SIG-M5 treated with dmso at 0.1 percent for 504 hours (cell line): ENCODE results near the gene RAB24.
"Not testable (repeated sequence)": the region's sequence is repeated elsewhere in the genome, so short reads cannot be mapped to it uniquely, and the experiment has no call there.

Experiments used
- DNase-seq: peaks from one replicate; lab custom pipeline; 2025; ENCODE audit not compliant: unreplicated experiment; lab: John Stamatoyannopoulos, UW

Gene RAB24

GRCh38 chr5:177311723-177312648 lies 8.5 kb upstream of the RAB24 start, which contains the start of gene MXD3:
TSS of gene MXD3 (minus strand) at chr5:177311898. CDS start at chr5:177311830, 68 bp downstream.
- peak; percentile 98 for DNase-seq

- DNase-seq, result no peak
These were observed 7.8 kb upstream of the RAB24 start for GRCh38 chr5:177311392-177311722.

DNA sequence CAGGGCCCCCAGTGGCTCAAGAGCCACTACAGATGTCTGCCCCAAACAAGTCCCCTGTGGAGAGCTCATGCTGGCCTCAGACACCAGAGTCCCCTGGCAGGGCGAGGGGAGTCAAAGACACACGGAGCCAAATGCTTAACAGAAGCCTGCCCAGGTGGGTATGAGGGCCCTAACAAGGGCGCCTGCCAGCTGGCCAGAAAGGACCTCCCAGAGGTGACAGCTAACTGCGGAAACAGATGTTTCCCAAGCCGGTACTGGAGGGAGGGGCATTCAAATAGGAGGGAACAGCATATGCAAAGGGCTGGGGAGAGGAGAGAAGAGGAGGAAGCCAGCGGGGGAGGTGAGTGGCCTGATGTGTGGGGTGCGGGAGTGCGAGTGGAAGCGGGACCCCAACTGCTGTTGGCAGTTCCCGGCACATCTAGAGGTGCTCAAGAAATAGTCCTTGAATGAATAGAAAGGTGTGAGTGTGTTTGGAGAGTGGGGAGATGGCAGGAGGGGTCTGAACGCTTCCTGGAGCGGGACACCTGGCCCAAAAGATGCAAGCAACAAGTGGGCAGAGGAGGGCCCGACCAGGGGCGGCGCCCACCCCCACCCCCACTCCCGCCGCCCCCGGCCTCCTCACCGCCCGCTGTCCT lies 7.4 kb upstream of the RAB24 start:
- peak; percentile 88 for DNase-seq

DNA sequence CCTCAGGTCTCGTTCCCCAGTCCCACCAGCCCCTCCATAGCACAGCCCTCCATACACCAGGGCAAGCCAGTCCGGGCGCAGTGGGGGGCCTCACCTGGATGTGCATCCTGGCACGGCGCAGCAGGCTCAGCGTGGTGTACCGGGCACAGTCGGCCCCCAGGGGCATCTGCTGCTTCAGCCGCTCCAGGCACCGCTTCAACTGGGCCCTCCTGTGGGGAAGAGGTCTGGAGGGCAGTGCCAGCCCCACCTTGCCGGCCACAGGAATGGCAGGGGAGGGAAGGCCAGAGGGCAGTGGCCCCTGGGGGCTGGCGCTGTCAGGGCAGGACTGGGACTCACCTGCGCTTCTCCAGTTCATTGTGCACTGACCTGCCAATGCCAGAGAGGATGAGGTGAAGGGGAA lies 6.8 kb upstream of the RAB24 start:
- no peak for DNase-seq

- peak; percentile 72 for DNase-seq
These were observed 6.1 kb upstream of the RAB24 start for GRCh38 chr5:177309351-177310191.

DNA sequence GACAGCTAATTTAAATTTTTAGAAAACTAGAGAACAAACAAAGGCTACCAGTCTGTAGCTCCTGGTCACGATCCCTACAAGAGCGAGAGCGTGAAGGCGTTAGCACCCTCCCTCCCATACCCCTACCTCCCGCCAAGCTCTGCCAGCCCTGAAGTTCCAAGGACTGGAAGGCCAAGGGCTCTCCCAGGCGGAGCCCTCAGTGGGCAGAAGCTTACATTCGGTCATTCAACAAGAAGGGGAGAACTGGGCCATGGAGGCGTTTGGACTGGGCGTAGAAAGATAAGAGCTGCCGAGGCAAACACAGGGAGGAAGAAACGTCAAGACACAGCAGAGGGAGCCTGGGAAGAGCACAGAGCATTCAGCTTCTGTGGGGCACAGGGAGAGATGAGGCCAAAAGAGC lies 5.2 kb upstream of the RAB24 start:
- DNase-seq, result no peak

- no peak for DNase-seq
These were observed 4.2 kb upstream of the RAB24 start for GRCh38 chr5:177307544-177308363.

- DNase-seq, result peak; percentile 96
These were observed 3.4 kb upstream of the RAB24 start for GRCh38 chr5:177306674-177307543.

GRCh38 chr5:177306103-177306640 lies 2.7 kb upstream of the RAB24 start:
- not testable (repeated sequence) for DNase-seq

DNA sequence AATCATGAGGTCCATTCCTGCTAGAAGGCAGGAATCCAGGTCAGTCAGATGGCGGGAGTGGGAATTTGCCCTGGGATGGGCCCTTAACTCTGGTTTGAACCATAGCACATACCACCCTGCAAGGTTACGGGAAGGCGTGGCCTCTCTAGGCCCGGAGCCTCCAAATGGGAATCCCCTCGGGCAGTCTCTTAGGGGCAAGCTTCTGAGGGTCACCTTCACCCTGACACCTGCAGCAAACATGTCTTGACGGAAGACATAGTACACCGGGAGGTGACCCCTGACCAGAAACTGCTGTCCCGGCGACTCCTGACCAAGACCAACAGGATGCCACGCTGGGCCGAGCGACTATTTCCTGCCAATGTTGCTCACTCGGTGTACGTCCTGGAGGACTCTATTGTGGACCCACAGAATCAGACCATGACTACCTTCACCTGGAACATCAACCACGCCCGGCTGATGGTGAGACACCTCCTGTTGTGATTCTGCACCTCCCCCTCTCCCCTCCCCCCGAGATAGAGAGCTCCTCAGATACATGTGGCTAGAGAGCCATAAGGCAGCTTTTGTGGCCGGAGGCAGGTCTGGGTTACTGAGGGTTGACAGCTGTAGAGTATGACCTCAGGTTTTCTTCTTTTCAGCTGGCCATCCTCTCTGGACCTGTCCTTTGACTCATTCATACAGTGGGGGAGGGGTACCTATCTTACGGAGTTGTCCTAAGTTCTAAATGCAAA lies 1.0 kb upstream of the RAB24 start:
- no peak for DNase-seq

GRCh38 chr5:177303925-177304391 lies 439 bp upstream of the RAB24 start:
- no peak for DNase-seq

GRCh38 chr5:177302354-177303110 lies 987 bp downstream of the RAB24 start:
- DNase-seq, result peak; percentile 47

DNA sequence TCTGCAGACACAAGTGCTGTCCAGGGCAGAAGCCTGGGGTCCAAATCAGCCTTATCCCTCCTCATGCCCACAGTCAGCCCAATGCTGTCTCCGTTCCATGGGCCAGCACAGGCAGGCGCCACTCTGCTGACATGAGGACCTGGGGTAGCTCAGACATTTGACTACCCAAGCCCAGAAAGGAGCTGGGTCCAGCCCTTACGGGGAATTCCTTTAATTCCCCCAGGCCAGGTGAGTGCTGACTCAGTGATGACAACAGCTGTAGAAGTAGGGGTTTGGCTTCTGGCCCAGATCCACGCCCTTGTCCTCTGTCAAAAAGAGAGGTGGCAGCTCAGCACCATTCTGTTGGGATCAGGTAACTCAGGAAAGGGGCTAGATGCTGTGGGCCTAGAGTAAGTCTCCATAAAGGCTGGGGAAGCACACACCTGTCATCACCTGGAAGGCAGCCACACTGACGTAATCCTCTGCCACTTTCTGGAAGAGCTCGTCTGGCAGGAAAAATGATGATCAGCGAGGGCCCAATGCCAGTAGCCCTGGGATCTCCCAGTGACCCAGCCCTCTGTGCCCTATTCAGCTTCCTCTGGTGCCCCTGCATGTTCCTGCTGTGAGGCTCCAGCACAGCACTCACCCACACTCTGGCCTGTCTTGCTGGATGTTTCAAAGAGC lies 1.9 kb downstream of the RAB24 start:
- peak; percentile 72 for DNase-seq

DNA sequence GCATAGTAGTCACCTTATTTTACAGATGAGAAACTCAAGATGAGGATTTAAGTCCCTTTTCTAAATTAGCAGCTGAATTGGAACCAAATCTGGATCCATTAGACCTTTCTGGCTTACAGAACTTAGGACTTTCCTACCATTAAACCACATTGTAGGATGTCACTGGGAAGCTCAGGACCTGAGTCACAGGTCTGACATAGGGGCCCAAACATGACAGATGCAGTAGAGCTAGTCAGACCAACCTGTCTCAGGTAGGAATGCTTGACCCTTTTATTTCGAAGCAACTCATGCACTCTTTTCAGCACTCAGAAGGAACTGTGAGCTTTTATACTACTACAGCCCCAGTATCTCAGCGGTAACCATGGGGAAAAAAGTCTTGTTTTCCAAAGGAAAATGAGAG lies 2.6 kb downstream of the RAB24 start:
- DNase-seq, result no peak

GRCh38 chr5:177300236-177300880 lies 3.2 kb downstream of the RAB24 start:
- DNase-seq, result peak; percentile 96

- no peak for DNase-seq
These were observed 3.8 kb downstream of the RAB24 start for GRCh38 chr5:177299697-177300096.

DNA sequence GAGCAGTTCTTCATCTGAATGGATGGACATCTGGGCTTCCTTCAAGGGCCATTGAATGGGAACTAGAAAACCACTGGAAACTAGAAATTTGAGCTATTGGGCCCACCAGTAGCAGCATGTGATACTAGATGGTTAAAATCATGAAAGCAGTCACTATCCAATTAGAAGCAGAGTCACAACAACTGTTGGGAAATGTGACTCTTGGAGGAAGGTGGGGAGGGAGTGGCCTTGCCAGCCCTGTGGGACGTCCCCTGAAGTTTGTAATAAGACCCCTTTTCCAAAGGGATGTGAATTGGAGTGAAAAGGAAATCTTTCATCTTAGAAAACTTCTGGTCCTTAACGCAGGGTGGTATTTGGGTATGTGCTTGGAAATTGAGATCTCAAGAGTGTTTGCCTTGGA lies 5.6 kb downstream of the RAB24 start:
- no peak for DNase-seq
